HepG2 (cell line): ENCODE results near the gene EBF4. TPM values are rescaled to one million over a fixed set of nuclear protein-coding genes. Genes with fewer than 3 reads are reported as not detected.

Source experiments
- ELK4 ChIP-seq: sonication (generic); formaldehyde crosslinking; IDR thresholded peaks from 2 replicates; pipeline ENCODE4 v1.9.0; 2021; ENCODE audit warnings: missing genetic modification reagents, borderline replicate concordance
- EP300 ChIP-seq, 3 experiments: sonication (generic) in 1 of 3; formaldehyde crosslinking in 1 of 3; IDR thresholded peaks; 2 replicates each; pipeline versions ENCODE4 v1.5.1 to v1.6.1; 2011 to 2020; ENCODE audit warnings: low read depth in 2 of 3, low read length in 2 of 3, borderline replicate concordance in 1 of 3, improper control_type of control experiment in 1 of 3, mild to moderate bottlenecking in 1 of 3, missing genetic modification reagents in 1 of 3, moderate library complexity in 1 of 3
- IKZF4 ChIP-seq: sonication (generic); formaldehyde crosslinking; IDR thresholded peaks from 2 replicates; pipeline ENCODE4 v1.5.1; 2020; ENCODE audit warnings: borderline replicate concordance, mild to moderate bottlenecking, low read depth, missing genetic modification reagents; ENCODE audit errors: not compliant biosample characterization
- KDM5A ChIP-seq: fragments of 200-600 bp; sonication (generic); IDR thresholded peaks from 2 replicates; pipeline ENCODE4 v1.7.0; 2018; ENCODE audit warnings: antibody characterized with exemption, mild to moderate bottlenecking, low read length, borderline replicate concordance
- PRDM4 ChIP-seq: sonication (generic); formaldehyde crosslinking; IDR thresholded peaks from 2 replicates; pipeline ENCODE4 v1.9.0; 2021; ENCODE audit warnings: missing genetic modification reagents, borderline replicate concordance
- RNF219 ChIP-seq: sonication (generic); formaldehyde crosslinking; IDR thresholded peaks from 2 replicates; pipeline ENCODE4 v1.5.0; 2020; ENCODE audit warnings: mild to moderate bottlenecking, missing genetic modification reagents
- SOX5 ChIP-seq: IDR thresholded peaks from 2 replicates; pipeline ENCODE4 v1.6.1; 2016; ENCODE audit warnings: borderline replicate concordance
- SRF ChIP-seq: IDR thresholded peaks from 2 replicates; pipeline ENCODE4 v1.6.1; 2011; ENCODE audit warnings: mild to moderate bottlenecking, low read depth, low read length, moderate library complexity
- TCF7 ChIP-seq: sonication (generic); IDR thresholded peaks from 2 replicates; pipeline ENCODE4 v1.6.1; 2016; ENCODE audit warnings: antibody characterized with exemption, low read depth
- TFE3 ChIP-seq: IDR thresholded peaks from 2 replicates; pipeline ENCODE4 v1.6.1; 2016
- ZBTB44 ChIP-seq: sonication (generic); formaldehyde crosslinking; IDR thresholded peaks from 2 replicates; pipeline ENCODE4 v1.4.0; 2020; ENCODE audit warnings: missing genetic modification reagents
- ZNF124 ChIP-seq: sonication (generic); formaldehyde crosslinking; IDR thresholded peaks from 2 replicates; pipeline ENCODE4 v1.4.0; 2020; ENCODE audit warnings: missing genetic modification reagents
- ZNF251 ChIP-seq: sonication (generic); formaldehyde crosslinking; IDR thresholded peaks from 2 replicates; pipeline ENCODE4 v1.9.0; 2021; ENCODE audit warnings: mild to moderate bottlenecking, missing genetic modification reagents
- ZNF350 ChIP-seq: sonication (generic); formaldehyde crosslinking; IDR thresholded peaks from 2 replicates; pipeline ENCODE4 v1.4.0; 2020; ENCODE audit warnings: mild to moderate bottlenecking, low read depth, missing genetic modification reagents, borderline replicate concordance
- ZNF567 ChIP-seq: sonication (generic); formaldehyde crosslinking; IDR thresholded peaks from 2 replicates; pipeline ENCODE4 v1.8.1; 2023; ENCODE audit warnings: mild to moderate bottlenecking, missing genetic modification reagents, borderline replicate concordance
- ZNF674 ChIP-seq: sonication (generic); formaldehyde crosslinking; IDR thresholded peaks from 2 replicates; pipeline ENCODE4 v1.5.0; 2020; ENCODE audit warnings: low read depth, mild to moderate bottlenecking, missing genetic modification reagents
- ZNF775 ChIP-seq: sonication (generic); formaldehyde crosslinking; IDR thresholded peaks from 2 replicates; pipeline ENCODE4 v1.4.0; 2020; ENCODE audit warnings: missing genetic modification reagents, mild to moderate bottlenecking, moderate library complexity, borderline replicate concordance
- ZNF777 ChIP-seq: sonication (generic); formaldehyde crosslinking; IDR thresholded peaks from 2 replicates; pipeline ENCODE4 v1.4.0; 2020; ENCODE audit warnings: missing genetic modification reagents
- polyA plus RNA-seq, 8 experiments: library from polyadenylated mRNA; depleted of rRNA in 3 of 8; stranded (reverse) in 7 of 8; unstranded in 1 of 8; fragments of >200 nt; fragmentation: Illumina TruSeq in 4 of 8; extraction: Trizol in 4 of 8; gene quantifications; 2 replicates each; pipeline versions ENCODE4 v1.2.1 to v1.2.3, GENCODE V29; 2011 to 2016; ENCODE audit warnings: low read depth in 4 of 8, missing spikeins in 1 of 8, mixed read lengths in 1 of 8; ENCODE audit not compliant: insufficient read depth in 1 of 8
- total RNA-seq, 5 experiments: library from RNA; depleted of rRNA; stranded (reverse); fragments of >200 nt; fragmentation: Illumina TruSeq; extraction: Trizol; gene quantifications; 2 replicates each; pipeline ENCODE4 v1.2.3, GENCODE V29; 2016; ENCODE audit warnings: low read depth in 1 of 5

The EBF4 gene
- total and polyA plus RNA-seq, 2 of the 13 experiments (the other 11 are each of a cell fraction or from before 2014, with no cell fraction given), result 0.84 to 2.2 TPM

- no peak for TF ChIP-seq ZNF775 (CRISPR knock-in tag)
- no peak for TF ChIP-seq TFE3 (CRISPR knock-in tag)
- TF ChIP-seq ZNF777, result no peak
- TF ChIP-seq KDM5A, result no peak
- TF ChIP-seq ZNF567 (CRISPR knock-in tag), result no peak; the same call in 1 of the 2 replicates
- TF ChIP-seq TCF7, result no peak
- no peak for TF ChIP-seq RNF219 (CRISPR knock-in tag)
- no peak for TF ChIP-seq ZNF350 (CRISPR knock-in tag)
- no peak for TF ChIP-seq ELK4 (CRISPR knock-in tag)
- TF ChIP-seq ZNF124 (CRISPR knock-in tag), result no peak
- TF ChIP-seq EP300 (IDR thresholded peaks at IDR 0.05; ENCODE audit: low read depth in 2 of 2, low read length in 2 of 2), result no peak
- TF ChIP-seq EP300 (CRISPR knock-in tag; IDR thresholded peaks at IDR 0.05; ENCODE audit: borderline replicate concordance), result no peak
- TF ChIP-seq SOX5 (CRISPR knock-in tag), result no peak
- TF ChIP-seq SRF, result no peak
- TF ChIP-seq IKZF4 (CRISPR knock-in tag), result no peak
- TF ChIP-seq ZNF251, result no peak
- no peak for TF ChIP-seq ZBTB44 (CRISPR knock-in tag)
- TF ChIP-seq ZNF674 (CRISPR knock-in tag), result no peak
- TF ChIP-seq PRDM4, result 0 out of 2 replicates have a peak, but pooled peaks have one; percentile 1
These were observed 60.2 kb downstream of the EBF4 start (continued) for GRCh38 chr20:2752567-2753460.
